Measurements from ENCODE around the gene IFIT1B.

Gene IFIT1B

DNA sequence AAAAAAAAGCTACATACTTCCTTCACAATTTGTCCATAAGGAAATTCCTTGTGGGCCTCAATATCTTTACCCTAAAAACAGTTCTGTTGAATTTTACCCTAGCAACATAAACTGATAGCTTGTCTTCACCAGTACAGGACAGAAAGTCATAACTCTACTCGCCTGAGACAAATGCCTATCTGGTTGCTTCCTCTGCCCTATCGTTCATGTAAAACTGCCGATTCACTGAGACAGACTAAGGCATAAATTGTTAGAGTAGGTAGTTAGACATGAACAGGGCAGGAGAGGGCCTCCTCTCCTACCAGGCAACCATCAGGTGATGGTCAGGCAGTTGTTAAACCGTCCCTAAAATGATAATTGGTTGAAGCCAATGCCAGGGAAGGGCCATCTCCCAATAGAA lies 25.1 kb upstream of the IFIT1B start:
- TF ChIP-seq, protein P1, sequence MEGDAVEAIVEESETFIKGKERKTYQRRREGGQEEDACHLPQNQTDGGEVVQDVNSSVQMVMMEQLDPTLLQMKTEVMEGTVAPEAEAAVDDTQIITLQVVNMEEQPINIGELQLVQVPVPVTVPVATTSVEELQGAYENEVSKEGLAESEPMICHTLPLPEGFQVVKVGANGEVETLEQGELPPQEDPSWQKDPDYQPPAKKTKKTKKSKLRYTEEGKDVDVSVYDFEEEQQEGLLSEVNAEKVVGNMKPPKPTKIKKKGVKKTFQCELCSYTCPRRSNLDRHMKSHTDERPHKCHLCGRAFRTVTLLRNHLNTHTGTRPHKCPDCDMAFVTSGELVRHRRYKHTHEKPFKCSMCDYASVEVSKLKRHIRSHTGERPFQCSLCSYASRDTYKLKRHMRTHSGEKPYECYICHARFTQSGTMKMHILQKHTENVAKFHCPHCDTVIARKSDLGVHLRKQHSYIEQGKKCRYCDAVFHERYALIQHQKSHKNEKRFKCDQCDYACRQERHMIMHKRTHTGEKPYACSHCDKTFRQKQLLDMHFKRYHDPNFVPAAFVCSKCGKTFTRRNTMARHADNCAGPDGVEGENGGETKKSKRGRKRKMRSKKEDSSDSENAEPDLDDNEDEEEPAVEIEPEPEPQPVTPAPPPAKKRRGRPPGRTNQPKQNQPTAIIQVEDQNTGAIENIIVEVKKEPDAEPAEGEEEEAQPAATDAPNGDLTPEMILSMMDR (IDR thresholded peaks at IDR 0.05; ENCODE audit: low read depth, low read length), result no peak
- H3K4me3 ChIP-seq (ENCODE audit: low read depth, low read length), result no peak overlapping the region
- H3K36me3 ChIP-seq, result no peaks in the 10 kb centered on the region
- H3K27me3 ChIP-seq (ENCODE audit: insufficient read depth, low read depth, severe bottlenecking), result no peaks in the 10 kb centered on the region
- DNase-seq, result no peak
- H3K27ac ChIP-seq, result no peak overlapping the region
- H3K9me3 ChIP-seq (ENCODE audit: severe bottlenecking), result no peaks in the 10 kb centered on the region

DNA sequence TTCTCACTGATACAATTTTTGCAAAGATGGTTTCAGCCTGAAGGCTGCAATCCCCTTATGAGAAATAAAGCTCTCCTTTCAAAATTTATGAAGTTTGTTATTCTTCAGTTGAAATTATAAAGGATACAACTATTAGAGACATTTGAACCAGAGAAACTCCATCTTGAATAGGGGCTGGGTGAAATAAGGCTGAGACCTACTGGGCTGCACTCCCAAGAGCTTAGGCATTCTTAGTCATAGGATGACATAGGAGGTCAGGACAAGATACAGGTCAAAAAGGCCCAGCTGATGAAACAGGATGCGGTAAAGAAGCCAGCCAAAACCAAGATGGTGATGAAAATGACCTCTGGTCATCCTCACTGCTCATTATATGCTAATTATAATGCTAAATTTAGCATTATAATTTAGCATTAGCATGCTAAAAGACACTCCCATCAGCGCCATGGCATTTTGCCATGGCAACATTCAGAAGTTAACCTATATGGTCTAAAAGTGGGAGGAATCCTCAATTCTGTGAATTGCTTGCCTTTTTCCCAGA lies 22.4 kb upstream of the IFIT1B start:
- TF ChIP-seq, protein P1 (IDR thresholded peaks at IDR 0.05; ENCODE audit: low read depth, low read length), result no peak
- H3K27ac ChIP-seq, result no peak overlapping the region
- DNase-seq, result no peak

DNA sequence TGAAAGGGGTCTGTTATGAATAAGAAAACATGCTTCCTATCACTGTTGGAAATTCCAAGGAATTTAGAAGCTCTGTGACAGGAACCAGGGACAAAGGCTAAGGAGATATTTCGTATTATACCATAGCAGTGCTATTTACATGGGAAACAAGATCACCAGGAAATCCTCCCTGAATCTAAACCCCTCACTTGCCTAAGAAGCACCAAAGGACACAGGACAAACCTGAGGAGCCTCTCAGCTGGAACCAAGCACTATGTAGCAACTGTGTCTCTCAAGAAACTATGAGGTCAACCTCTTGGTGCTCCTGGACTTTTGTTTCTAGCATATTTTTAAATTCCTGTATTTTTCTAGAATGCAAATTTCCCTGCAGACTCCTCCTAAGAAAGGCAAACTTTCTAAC lies 20.8 kb upstream of the IFIT1B start:
- TF ChIP-seq, protein P1 (IDR thresholded peaks at IDR 0.05; ENCODE audit: low read depth, low read length), result no peak
- H3K36me3 ChIP-seq, result no peaks in the 10 kb centered on the region
- H3K4me3 ChIP-seq (ENCODE audit: low read depth, low read length), result no peak overlapping the region
- no peaks in the 10 kb centered on the region for H3K9me3 ChIP-seq (ENCODE audit: severe bottlenecking)
- no peaks in the 10 kb centered on the region for H3K27me3 ChIP-seq (ENCODE audit: insufficient read depth, low read depth, severe bottlenecking)
- no peak overlapping the region for H3K27ac ChIP-seq
- DNase-seq, result no peak

More for the DNA sequence above, 22.4 kb upstream of the IFIT1B start:
- Histone ChIP-seq H3K27me3 (ENCODE audit: insufficient read depth, low read depth, severe bottlenecking) (no peaks in the 10 kb centered on the region), H3K9me3 (ENCODE audit: severe bottlenecking) (no peaks in the 10 kb centered on the region), H3K4me3 (ENCODE audit: low read depth, low read length) (no peak overlapping the region), H3K36me3 (no peaks in the 10 kb centered on the region)

GRCh38 chr10:89357975-89358374 lies 19.9 kb upstream of the IFIT1B start:
- H3K27ac ChIP-seq, result no peak overlapping the region
- H3K9me3 ChIP-seq (ENCODE audit: severe bottlenecking), result no peaks in the 10 kb centered on the region
- no peak overlapping the region for H3K4me3 ChIP-seq (ENCODE audit: low read depth, low read length)
- no peak for DNase-seq
- H3K27me3 ChIP-seq (ENCODE audit: insufficient read depth, low read depth, severe bottlenecking), result no peaks in the 10 kb centered on the region
- TF ChIP-seq, protein P1 (IDR thresholded peaks at IDR 0.05; ENCODE audit: low read depth, low read length), result no peak
- H3K36me3 ChIP-seq, result no peaks in the 10 kb centered on the region

DNA sequence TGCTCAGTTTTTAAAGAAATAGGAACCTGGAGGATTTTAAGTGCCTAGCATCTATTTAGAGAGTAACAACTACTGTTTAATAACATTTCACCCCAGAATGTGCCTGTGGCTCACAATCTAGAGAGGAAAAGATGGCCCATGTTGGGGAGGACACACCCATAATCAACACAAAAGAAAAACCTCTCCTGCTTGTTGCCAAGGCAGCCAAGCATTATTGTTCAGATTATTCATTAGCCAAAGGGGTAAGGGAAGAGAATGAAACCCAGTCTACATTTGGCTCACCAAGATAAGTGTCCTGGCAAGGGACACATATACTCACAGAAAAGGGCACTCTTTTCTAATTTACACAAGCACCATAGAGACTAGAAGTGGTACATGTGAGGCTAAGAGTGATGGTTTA lies 17.7 kb upstream of the IFIT1B start:
- Histone ChIP-seq H3K9me3 (ENCODE audit: severe bottlenecking) (no peaks in the 10 kb centered on the region), H3K27ac (no peak overlapping the region), H3K36me3 (no peaks in the 10 kb centered on the region), H3K4me3 (ENCODE audit: low read depth, low read length) (no peak overlapping the region), H3K27me3 (ENCODE audit: insufficient read depth, low read depth, severe bottlenecking) (no peaks in the 10 kb centered on the region)
- DNase-seq, result no peak
- TF ChIP-seq, protein P1 (IDR thresholded peaks at IDR 0.05; ENCODE audit: low read depth, low read length), result no peak

DNA sequence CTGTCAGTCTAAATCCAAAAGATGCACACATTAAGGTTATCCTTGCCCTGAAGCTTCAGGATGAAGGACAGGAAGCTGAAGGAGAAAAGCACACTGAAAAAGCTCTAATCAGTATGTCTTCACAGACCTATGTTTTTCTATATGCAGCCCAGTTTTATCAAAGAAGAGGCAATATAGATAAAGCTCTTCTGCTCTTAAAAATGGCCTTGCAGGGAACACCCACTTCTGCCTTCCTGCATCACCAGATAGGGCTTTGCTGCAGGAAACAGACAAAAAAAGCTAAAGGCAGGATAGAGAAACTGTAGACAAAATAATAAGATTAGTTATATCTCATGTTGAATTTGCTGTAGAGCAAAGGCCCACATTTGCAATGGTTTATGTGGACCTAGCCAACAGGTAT lies 14.9 kb upstream of the IFIT1B start:
- no peaks in the 10 kb centered on the region for H3K36me3 ChIP-seq
- H3K4me3 ChIP-seq (ENCODE audit: low read depth, low read length), result no peak overlapping the region
- no peak overlapping the region for H3K27ac ChIP-seq
- DNase-seq, result no peak
- no peaks in the 10 kb centered on the region for H3K27me3 ChIP-seq (ENCODE audit: insufficient read depth, low read depth, severe bottlenecking)
- no peaks in the 10 kb centered on the region for H3K9me3 ChIP-seq (ENCODE audit: severe bottlenecking)
- TF ChIP-seq, protein P1 (IDR thresholded peaks at IDR 0.05; ENCODE audit: low read depth, low read length), result no peak

Data from WERI-Rb-1 (cell line).